BJ (cell line): ENCODE data around the gene GFY. TPM values are rescaled to one million over a fixed set of nuclear protein-coding genes. Genes with fewer than 3 reads are reported as not detected.

ENCODE experiments used
- CTCF ChIA-PET: fragments of 350-600 bp; formaldehyde crosslinking; extraction: SDS; loops from one replicate; lab custom pipeline; 2021; ENCODE audit warnings: antibody characterized with exemption, inconsistent platforms; lab: Yijun Ruan, JAX
- POLR2A ChIA-PET: fragments of 300-600 bp; sonication (Branson Sonifier 250); formaldehyde crosslinking; extraction: SDS; loops from one replicate; lab custom pipeline; 2021; ENCODE audit warnings: antibody characterized with exemption; lab: Charles Lee
- DNase-seq: peaks from one replicate; pipeline ENCODE4 v3.0.0-alpha.2; 2011; ENCODE audit warnings: low read depth
- H3K27me3 ChIP-seq: 2 replicates; pipeline ENCODE4 v1.6.0; 2011; ENCODE audit warnings: low read length; ENCODE audit not compliant: control insufficient read depth, insufficient read depth
- H3K36me3 ChIP-seq: 2 replicates; pipeline ENCODE4 v1.5.1; 2011; ENCODE audit warnings: low read length; ENCODE audit not compliant: control insufficient read depth, insufficient read depth
- H3K4me3 ChIP-seq: 2 replicates; pipeline ENCODE4 v1.5.1; 2011; ENCODE audit warnings: low read depth, mild to moderate bottlenecking, control low read depth, low read length
- polyA plus RNA-seq: library from polyadenylated mRNA; depleted of rRNA; stranded (reverse); fragments of >200 nt; gene quantifications from 2 replicates; pipeline ENCODE4 v1.2.3, GENCODE V29; 2011
- TF ChIP-seq, protein P1 (sequence below): IDR thresholded peaks from 2 replicates; pipeline ENCODE4 v1.5.1; 2011; ENCODE audit warnings: low read depth, mild to moderate bottlenecking, control low read depth, inconsistent platforms, low read length, moderate library complexity; ENCODE audit not compliant: insufficient read depth

GFY gene
- polyA plus RNA-seq, 1 experiment = not detected

GRCh38 chr19:49431330-49431749, 6.2 kb downstream of the GFY start:
- TF ChIP-seq, protein P1, sequence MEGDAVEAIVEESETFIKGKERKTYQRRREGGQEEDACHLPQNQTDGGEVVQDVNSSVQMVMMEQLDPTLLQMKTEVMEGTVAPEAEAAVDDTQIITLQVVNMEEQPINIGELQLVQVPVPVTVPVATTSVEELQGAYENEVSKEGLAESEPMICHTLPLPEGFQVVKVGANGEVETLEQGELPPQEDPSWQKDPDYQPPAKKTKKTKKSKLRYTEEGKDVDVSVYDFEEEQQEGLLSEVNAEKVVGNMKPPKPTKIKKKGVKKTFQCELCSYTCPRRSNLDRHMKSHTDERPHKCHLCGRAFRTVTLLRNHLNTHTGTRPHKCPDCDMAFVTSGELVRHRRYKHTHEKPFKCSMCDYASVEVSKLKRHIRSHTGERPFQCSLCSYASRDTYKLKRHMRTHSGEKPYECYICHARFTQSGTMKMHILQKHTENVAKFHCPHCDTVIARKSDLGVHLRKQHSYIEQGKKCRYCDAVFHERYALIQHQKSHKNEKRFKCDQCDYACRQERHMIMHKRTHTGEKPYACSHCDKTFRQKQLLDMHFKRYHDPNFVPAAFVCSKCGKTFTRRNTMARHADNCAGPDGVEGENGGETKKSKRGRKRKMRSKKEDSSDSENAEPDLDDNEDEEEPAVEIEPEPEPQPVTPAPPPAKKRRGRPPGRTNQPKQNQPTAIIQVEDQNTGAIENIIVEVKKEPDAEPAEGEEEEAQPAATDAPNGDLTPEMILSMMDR = no peak
- no peak for DNase-seq
- Histone ChIP-seq H3K27me3 (peaks cover 63% of the 10 kb centered on the region), H3K4me3 (no peak overlapping the region), H3K36me3 (no peaks in the 10 kb centered on the region)
- ChIA-PET CTCF (interaction anchor here (0.8 kb wide), 1 partner anchor 12 kb away, joined by 3 read pairs; no protein-coding TSS in a partner anchor), POLR2A (no interaction called here)

DNA sequence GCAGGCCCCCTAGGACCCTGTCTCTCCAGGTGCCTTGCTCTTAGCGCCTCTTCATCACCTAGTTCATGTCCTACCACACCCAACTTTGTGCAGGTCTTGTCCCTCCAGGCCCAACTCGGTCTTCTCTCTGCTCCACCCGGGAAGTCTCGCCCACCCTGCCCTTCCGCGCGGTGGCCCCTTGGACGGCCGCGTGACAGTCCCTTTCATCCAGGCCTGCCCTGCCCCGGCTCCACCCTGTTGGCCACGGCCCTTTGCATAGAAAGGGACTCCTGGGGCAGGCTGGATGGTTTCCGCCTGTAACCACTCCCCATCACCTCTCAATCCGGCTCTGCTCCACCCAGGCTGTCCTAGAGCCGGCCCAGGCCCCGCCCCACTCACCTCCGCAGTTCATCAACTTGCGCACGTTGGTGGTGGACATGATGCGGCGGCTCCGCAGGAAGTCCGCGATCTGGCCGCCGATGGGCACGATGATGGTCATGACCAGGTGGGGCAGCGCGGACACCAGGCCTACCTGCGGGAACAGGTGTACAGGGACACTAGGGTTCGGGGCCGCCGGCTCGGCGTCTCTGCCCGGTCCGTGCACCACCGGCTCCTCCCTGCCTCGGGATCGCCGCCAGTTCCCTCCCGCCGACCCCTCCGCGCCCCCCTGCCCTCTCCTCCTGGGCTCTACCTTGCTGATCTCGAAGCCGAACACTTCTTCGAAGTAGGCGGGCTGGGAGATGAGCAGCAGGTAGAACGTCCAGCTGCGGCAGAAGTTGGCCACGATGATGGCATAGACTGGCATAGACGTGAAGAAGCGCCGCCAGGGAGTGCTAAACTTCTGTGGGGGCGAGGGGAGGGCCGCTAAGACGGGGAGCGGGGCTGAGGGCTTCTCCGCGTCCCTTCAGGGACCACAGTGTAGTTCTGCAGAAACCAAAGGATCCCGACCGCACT, 7.2 kb downstream of the GFY start:
- ChIA-PET POLR2A (no interaction called here), CTCF (no interaction called here)
- no peak for DNase-seq
- Histone ChIP-seq H3K36me3 (no peaks in the 10 kb centered on the region), H3K27me3 (peaks cover 59% of the 10 kb centered on the region), H3K4me3 (no peak overlapping the region)
- TF ChIP-seq, protein P1 = no peak

- no peak for DNase-seq
- Histone ChIP-seq H3K27me3 (peaks cover 59% of the 10 kb centered on the region), H3K36me3 (no peaks in the 10 kb centered on the region), H3K4me3 (no peak overlapping the region)
- TF ChIP-seq, protein P1 = no peak
- POLR2A ChIA-PET = no interaction called here
- CTCF ChIA-PET = interaction anchor here (1.1 kb wide), 1 partner anchor 208 kb away, joined by 3 read pairs; no protein-coding TSS in a partner anchor
These were observed 8.2 kb downstream of the GFY start for GRCh38 chr19:49433240-49433901.

GRCh38 chr19:49434907-49435583, 9.9 kb downstream of the GFY start:
- Histone ChIP-seq H3K36me3 (no peaks in the 10 kb centered on the region), H3K27me3 (peaks cover 61% of the 10 kb centered on the region), H3K4me3 (no peak overlapping the region)
- TF ChIP-seq, protein P1 = no peak
- POLR2A ChIA-PET = no interaction called here
- CTCF ChIA-PET = interaction anchor here (0.9 to 2.1 kb wide), 3 partner anchors 43 to 134 kb away, joined by 3 to 10 read pairs (median 3); no protein-coding TSS in a partner anchor
- no peak for DNase-seq
